GM12873 (cell line): ENCODE measurements around the gene EPHB1.

Experiments used
- CTCF ChIP-seq: IDR thresholded peaks from 2 replicates; pipeline ENCODE4 v1.5.1; 2012; ENCODE audit warnings: low read depth, mild to moderate bottlenecking, moderate library complexity, low read length, control low read depth; ENCODE audit not compliant: insufficient read depth; ENCODE audit errors: missing control alignments

EPHB1 gene

GRCh38 chr3:134768116-134768515 is 26.9 kb upstream of the EPHB1 start:
- TF ChIP-seq CTCF = no peak

DNA sequence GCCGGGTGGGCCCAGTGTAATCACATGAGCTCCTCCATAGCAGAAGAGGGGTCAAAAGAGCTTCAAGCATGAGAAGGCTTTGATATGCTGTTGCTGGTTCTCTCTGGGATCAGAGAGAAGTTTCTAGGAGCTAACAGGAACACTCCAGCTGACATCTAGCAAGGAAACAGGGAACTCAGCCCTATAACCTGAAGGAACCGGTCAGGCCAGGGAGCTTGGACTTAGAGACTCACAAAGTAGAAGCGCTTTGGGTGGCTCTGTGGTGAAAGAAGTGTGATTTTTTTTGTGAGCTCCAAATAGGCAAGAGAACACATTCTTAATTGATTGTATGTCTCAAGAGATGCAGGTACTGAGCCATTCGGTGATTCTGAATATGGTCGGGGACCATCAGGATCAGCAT is 26.2 kb upstream of the EPHB1 start:
- no peak for TF ChIP-seq CTCF

DNA sequence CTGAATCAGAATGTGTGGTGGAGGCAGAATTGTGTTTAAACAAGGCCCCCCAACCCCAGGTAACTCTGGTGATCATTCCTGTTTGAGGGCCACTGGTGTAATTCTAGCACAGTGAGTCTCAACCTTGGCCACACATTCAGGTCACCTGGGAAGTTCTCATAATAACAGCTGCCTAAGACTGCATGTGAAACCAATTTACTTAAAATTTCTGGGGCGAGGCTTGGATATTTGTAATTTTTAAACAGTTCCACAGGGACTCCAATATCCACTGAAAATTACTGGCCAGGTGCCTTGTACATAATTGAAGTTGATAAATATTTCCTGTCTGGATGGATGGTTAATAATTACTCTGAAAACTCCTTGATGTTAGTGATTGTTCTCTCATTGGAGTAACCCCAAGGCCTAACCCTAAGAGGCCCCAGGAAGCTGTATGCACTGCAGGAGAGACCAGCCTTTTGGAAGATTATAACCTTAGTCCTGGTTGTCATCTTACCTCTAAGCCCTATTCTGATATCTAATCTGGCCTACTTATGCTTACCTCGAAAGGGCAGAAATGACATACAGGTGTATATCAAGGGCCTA is 25.7 kb upstream of the EPHB1 start:
- TF ChIP-seq CTCF = no peak

- TF ChIP-seq CTCF = no peak
These were observed 23.0 kb upstream of the EPHB1 start for GRCh38 chr3:134772011-134772410.

- no peak for TF ChIP-seq CTCF
These were observed 22.5 kb upstream of the EPHB1 start for GRCh38 chr3:134772591-134772990.

- no peak for TF ChIP-seq CTCF
These were observed 19.2 kb upstream of the EPHB1 start for GRCh38 chr3:134775831-134776230.

- TF ChIP-seq CTCF = no peak
These were observed 18.5 kb upstream of the EPHB1 start for GRCh38 chr3:134776518-134776917.
